B cell (primary cell): ENCODE measurements around the gene C2CD4A.

Experiments used
- CTCF ChIP-seq: fragments of 200-600 bp; IDR thresholded peaks from one replicate; pipeline ENCODE4 v1.8.0; 2022; ENCODE audit warnings: antibody characterized with exemption, mild to moderate bottlenecking
- EZH2 ChIP-seq: IDR thresholded peaks from 2 replicates; pipeline ENCODE4 v1.6.1; 2012; ENCODE audit warnings: borderline replicate concordance, low read depth, mild to moderate bottlenecking, moderate library complexity, low read length; ENCODE audit not compliant: insufficient read depth, poor library complexity, severe bottlenecking

GRCh38 chr15:62058327-62059028 lies 8.3 kb upstream of the C2CD4A start:
- TF ChIP-seq EZH2 (no peak), CTCF (no peak)
